Thyroid gland (tissue), 4 donors: ENCODE measurements around the gene BOK. TPM values are rescaled to one million over a fixed set of nuclear protein-coding genes. Genes with fewer than 3 reads are reported as not detected.

ENCODE experiments used
- DNase-seq, 2 donors: peaks; one replicate each; pipeline ENCODE4 v3.0.0-alpha.2; 2019
- H3K27ac ChIP-seq, 3 donors: fragments of 200-600 bp; sonication (generic); 1 replicate in 2 of 3; 2 replicates in 1 of 3; pipeline ENCODE4 v1.5.1; 2016 to 2019; ENCODE audit warnings: mild to moderate bottlenecking in 1 of 3, moderate library complexity in 1 of 3
- H3K27me3 ChIP-seq: fragments of 200-600 bp; sonication (generic); one replicate; pipeline ENCODE4 v1.5.1; 2019
- H3K36me3 ChIP-seq, 2 donors: fragments of 200-600 bp; sonication (generic); one replicate each; pipeline ENCODE4 v1.5.1; 2016 to 2019
- H3K4me1 ChIP-seq, 2 donors: fragments of 200-600 bp; sonication (generic); one replicate each; pipeline ENCODE4 v1.5.1; 2017 to 2019
- H3K4me3 ChIP-seq, 3 donors: fragments of 200-600 bp; sonication (generic); replicated peaks in 1 of 3; 1 replicate in 2 of 3; 2 replicates in 1 of 3; pipeline ENCODE4 v1.5.1; 2016; ENCODE audit warnings: mild to moderate bottlenecking in 1 of 3
- H3K9me3 ChIP-seq: fragments of 200-600 bp; sonication (generic); one replicate; pipeline ENCODE4 v1.5.1; 2017
- POLR2A ChIP-seq, 2 donors: fragments of 450-650 bp; IDR thresholded peaks; one replicate each; pipeline ENCODE4 v1.6.1; 2017; ENCODE audit warnings: antibody characterized with exemption in 2 of 2, mild to moderate bottlenecking in 2 of 2, moderate library complexity in 1 of 2
- WGBS, 2 donors: methylation state at CpG; one replicate each; pipeline ENCODE4 v1.1.5; 2017; 5-methylcytosine and 5-hydroxymethylcytosine counted together
- intact Hi-C: fragments of 100-400 bp; cut with DNase I; formaldehyde crosslinking; loops from one replicate; pipeline ENCODE4 v1.15.1; 2023
- total RNA-seq, 4 donors: library from RNA; depleted of rRNA; stranded (reverse); fragments of >200 nt; gene quantifications; one replicate each; pipeline ENCODE4 v1.2.3, GENCODE V29; 2016
- TF ChIP-seq, protein P1 (sequence below), 6 experiments: fragments of 200-600 bp in 3 of 6; fragments of 450-650 bp in 3 of 6; sonication (generic) in 3 of 6; IDR thresholded peaks; one replicate each; pipeline ENCODE4 v1.5.1; 2016 to 2019; ENCODE audit warnings: antibody characterized with exemption in 6 of 6, mild to moderate bottlenecking in 2 of 6, inconsistent platforms in 1 of 6, moderate library complexity in 1 of 6

Gene BOK
- total RNA-seq, 4 donors from 2014 or later: 22.2 to 32.1 (median 27.0) TPM

DNA sequence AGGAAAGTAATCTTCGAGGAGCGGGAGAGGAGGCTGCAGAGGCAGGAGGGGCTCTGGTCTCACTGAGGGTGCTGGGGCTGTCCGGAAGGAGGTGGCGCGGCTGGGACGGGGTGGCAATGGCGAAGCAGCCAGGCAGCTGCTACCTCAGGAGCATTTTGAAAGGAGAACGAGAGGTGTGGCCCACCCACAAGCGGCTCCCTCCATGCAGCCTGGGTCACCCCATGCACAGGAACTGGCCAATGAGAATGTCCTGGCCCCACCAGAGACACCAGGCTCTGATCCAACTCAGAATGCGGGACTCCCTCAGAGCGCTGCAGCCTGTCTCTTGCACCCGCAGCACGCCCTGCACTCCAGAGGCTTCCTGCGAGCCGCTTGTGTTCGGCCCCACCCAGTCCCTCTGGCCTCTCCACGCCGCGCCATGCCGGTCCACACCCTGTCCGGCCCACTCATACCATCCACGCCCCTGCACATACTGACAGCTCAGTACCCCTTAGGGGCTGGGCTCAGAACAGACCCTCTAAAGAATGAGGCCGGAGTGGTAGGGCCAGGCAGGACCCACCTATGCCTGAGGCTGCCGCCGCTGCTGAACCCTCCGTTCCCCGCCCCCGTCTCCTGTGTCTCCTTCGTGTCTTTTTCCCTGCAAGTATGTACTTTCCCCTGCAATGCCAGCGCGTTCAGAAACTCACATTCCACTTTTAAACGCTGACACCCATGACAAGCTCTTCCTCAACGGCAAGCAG lies 6.4 kb upstream of the BOK start:
- H3K9me3 ChIP-seq: no peaks in the 10 kb centered on the region
- DNase-seq: no peak
- no peak for TF ChIP-seq POLR2A (IDR thresholded peaks at IDR 0.05)
- TF ChIP-seq, protein P1, sequence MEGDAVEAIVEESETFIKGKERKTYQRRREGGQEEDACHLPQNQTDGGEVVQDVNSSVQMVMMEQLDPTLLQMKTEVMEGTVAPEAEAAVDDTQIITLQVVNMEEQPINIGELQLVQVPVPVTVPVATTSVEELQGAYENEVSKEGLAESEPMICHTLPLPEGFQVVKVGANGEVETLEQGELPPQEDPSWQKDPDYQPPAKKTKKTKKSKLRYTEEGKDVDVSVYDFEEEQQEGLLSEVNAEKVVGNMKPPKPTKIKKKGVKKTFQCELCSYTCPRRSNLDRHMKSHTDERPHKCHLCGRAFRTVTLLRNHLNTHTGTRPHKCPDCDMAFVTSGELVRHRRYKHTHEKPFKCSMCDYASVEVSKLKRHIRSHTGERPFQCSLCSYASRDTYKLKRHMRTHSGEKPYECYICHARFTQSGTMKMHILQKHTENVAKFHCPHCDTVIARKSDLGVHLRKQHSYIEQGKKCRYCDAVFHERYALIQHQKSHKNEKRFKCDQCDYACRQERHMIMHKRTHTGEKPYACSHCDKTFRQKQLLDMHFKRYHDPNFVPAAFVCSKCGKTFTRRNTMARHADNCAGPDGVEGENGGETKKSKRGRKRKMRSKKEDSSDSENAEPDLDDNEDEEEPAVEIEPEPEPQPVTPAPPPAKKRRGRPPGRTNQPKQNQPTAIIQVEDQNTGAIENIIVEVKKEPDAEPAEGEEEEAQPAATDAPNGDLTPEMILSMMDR (IDR thresholded peaks at IDR 0.05): no peak
- H3K4me1 ChIP-seq: peaks cover 7 to 10% of the 10 kb centered on the region in 2 donors
- WGBS, 2 donors: 90% methylated on average over 32 to 33 of the region's 33 CpGs
- no peak overlapping the region for H3K27ac ChIP-seq
- H3K4me3 ChIP-seq: no peak overlapping the region
- no peaks in the 10 kb centered on the region for H3K27me3 ChIP-seq
- no peaks in the 10 kb centered on the region for H3K36me3 ChIP-seq
- intact Hi-C loops: no loop called here

DNA sequence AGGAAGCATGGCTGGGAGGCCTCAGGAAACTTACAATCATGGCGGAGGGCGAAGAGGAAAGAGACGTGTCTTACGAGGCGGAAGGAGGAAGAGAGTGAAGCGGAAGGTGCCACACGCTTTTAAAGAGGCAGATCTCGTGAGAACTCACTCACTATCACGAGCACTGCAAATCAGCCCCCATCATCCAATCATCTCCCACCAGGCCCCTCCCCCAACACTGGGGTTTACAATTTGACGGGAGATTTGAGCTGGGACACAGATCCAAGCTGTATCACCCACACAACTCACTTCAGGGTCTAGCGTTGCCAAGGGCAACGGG lies 5.1 kb upstream of the BOK start:
- no peak for DNase-seq

DNA sequence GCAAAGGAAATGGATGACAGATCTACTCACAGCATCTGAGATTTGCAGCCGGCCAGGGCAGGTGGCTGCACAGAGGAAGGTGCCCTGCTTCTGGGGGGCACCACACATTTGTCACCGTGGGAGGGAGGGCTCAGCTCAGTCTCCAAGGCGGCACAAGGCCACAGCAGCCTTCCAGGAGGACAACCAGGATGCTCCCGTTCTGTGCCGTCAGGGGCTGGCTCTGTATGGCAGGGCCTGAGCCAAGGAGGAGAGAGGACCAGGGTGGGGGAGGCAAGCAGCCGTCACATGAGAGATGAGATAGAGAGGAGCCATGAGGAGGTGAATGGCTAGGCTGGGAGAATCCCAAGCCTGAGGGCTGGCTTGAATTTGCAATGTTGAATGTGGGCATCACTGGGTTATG lies 4.6 kb upstream of the BOK start:
- no peak for DNase-seq
- Histone ChIP-seq H3K9me3 (no peaks in the 10 kb centered on the region), H3K36me3 (no peaks in the 10 kb centered on the region), H3K4me3 (no peak overlapping the region), H3K4me1 (peaks cover 10 to 11% of the 10 kb centered on the region in 2 donors), H3K27ac (no peak overlapping the region), H3K27me3 (no peaks in the 10 kb centered on the region)
- TF ChIP-seq, protein P1 (IDR thresholded peaks at IDR 0.05): no peak
- TF ChIP-seq POLR2A (IDR thresholded peaks at IDR 0.05): no peak
- intact Hi-C loops: no loop called here
- 81 to 84% methylated on average over 4 to 6 of the region's 6 CpGs for WGBS, 2 donors

More for the DNA sequence above, 5.1 kb upstream of the BOK start:
- H3K9me3 ChIP-seq: no peaks in the 10 kb centered on the region
- H3K27ac ChIP-seq: no peak overlapping the region
- no peak for TF ChIP-seq POLR2A (IDR thresholded peaks at IDR 0.05)
- TF ChIP-seq, protein P1 (IDR thresholded peaks at IDR 0.05): no peak
- no peak overlapping the region for H3K4me3 ChIP-seq
- H3K4me1 ChIP-seq: peaks cover 10 to 11% of the 10 kb centered on the region in 2 donors
- H3K27me3 ChIP-seq: no peaks in the 10 kb centered on the region
- no peaks in the 10 kb centered on the region for H3K36me3 ChIP-seq
- 79 to 91% methylated on average over 11 to 12 of the region's 12 CpGs for WGBS, 2 donors
- intact Hi-C loops: no loop called here

DNA sequence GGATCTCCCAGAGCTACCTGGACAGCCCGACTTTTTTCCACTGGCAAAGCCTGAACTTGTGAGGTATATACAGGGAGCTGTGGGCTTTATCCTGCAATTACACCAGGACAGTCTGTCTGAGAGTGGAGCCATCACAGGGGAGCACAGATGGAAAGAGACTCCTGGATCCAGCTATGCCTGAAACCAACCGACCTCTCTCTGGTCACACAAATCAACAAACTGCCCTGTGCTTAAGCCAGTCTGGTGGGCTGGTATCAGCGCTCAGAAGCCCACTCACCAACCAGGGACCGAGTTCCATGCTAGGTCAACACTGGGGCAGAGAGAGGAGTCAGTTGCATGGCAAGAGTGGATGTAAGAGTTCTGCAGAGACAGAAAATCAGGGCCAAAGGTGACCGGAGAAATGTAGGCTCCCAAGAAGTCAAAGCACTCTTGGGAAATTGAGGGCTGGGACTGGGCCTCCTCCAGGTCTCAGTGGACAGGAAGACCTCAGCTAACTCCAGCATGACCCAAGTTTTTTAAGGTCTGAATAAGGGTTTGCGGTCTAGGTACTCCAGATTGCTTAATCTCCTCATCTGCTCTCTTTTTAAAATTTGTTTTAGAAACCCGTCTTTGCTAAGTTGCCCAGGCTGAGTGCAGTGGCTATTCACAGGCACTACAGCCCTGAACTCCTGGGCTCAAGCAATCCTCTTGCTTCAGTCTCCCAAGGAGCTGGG lies 3.8 kb upstream of the BOK start:
- TF ChIP-seq, protein P1 (IDR thresholded peaks at IDR 0.05): no peak
- TF ChIP-seq POLR2A (IDR thresholded peaks at IDR 0.05): no peak
- Histone ChIP-seq H3K27me3 (no peaks in the 10 kb centered on the region), H3K4me1 (peaks cover 13 to 14% of the 10 kb centered on the region in 2 donors)

DNA sequence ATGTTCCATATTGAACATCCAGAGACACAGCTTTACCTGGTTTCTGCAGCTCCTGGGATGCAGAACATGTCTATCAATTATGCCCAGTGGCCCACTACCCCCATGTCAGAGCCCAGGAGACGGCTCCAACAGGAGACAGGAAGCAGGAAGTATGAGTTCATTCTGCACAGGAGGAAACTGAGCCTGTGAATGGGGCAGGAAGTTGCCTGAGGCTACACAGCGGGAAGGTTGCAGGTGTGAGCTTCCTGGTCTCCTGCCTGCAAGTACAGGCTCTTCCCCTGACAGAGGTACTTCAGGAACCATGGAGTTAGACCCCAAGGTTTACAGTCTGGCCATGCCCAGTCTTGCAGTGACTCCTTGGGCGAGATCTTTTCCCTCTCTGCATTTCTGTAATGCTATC lies 2.8 kb upstream of the BOK start:
- no peak for DNase-seq
- Histone ChIP-seq H3K27ac (no peak overlapping the region), H3K9me3 (no peaks in the 10 kb centered on the region), H3K36me3 (no peaks in the 10 kb centered on the region), H3K27me3 (no peaks in the 10 kb centered on the region), H3K4me1 (peaks cover 16% of the 10 kb centered on the region in 2 donors), H3K4me3 (no peak overlapping the region)
- intact Hi-C loops: no loop called here
- WGBS, 2 donors: 67 to 90% methylated on average over 2 to 3 of the region's 3 CpGs
- TF ChIP-seq, protein P1 (IDR thresholded peaks at IDR 0.05): no peak
- no peak for TF ChIP-seq POLR2A (IDR thresholded peaks at IDR 0.05)

More for the DNA sequence above, 3.8 kb upstream of the BOK start:
- intact Hi-C loops: no loop called here
- H3K4me3 ChIP-seq: no peak overlapping the region
- no peak for DNase-seq
- WGBS, 2 donors: 83 to 93% methylated on average over 7 of the region's 7 CpGs
- no peak overlapping the region for H3K27ac ChIP-seq
- H3K9me3 ChIP-seq: no peaks in the 10 kb centered on the region
- no peaks in the 10 kb centered on the region for H3K36me3 ChIP-seq
